Measurements from ENCODE around the gene LZTR1.

LZTR1 gene

GRCh38 chr22:20992456-20993303 lies 10.6 kb downstream of the LZTR1 start:
- no peaks in the 10 kb centered on the region for H3K27me3 Mint-ChIP-seq
- H3K27ac Mint-ChIP-seq, result no peak overlapping the region
- H3K9me3 Mint-ChIP-seq, result no peaks in the 10 kb centered on the region
- no peaks in the 10 kb centered on the region for H3K4me1 Mint-ChIP-seq (ENCODE audit: low read depth)
- H3K36me3 Mint-ChIP-seq (ENCODE audit: low read depth), result peaks cover 8% of the 10 kb centered on the region
- no peak overlapping the region for H3K4me3 Mint-ChIP-seq

- no peak overlapping the region for H3K4me3 Mint-ChIP-seq
- no peaks in the 10 kb centered on the region for H3K4me1 Mint-ChIP-seq (ENCODE audit: low read depth)
- peaks cover 6% of the 10 kb centered on the region for H3K36me3 Mint-ChIP-seq (ENCODE audit: low read depth)
- H3K27ac Mint-ChIP-seq, result no peak overlapping the region
- H3K27me3 Mint-ChIP-seq, result no peaks in the 10 kb centered on the region
- no peaks in the 10 kb centered on the region for H3K9me3 Mint-ChIP-seq
These were observed 11.4 kb downstream of the LZTR1 start for GRCh38 chr22:20993304-20994127.

DNA sequence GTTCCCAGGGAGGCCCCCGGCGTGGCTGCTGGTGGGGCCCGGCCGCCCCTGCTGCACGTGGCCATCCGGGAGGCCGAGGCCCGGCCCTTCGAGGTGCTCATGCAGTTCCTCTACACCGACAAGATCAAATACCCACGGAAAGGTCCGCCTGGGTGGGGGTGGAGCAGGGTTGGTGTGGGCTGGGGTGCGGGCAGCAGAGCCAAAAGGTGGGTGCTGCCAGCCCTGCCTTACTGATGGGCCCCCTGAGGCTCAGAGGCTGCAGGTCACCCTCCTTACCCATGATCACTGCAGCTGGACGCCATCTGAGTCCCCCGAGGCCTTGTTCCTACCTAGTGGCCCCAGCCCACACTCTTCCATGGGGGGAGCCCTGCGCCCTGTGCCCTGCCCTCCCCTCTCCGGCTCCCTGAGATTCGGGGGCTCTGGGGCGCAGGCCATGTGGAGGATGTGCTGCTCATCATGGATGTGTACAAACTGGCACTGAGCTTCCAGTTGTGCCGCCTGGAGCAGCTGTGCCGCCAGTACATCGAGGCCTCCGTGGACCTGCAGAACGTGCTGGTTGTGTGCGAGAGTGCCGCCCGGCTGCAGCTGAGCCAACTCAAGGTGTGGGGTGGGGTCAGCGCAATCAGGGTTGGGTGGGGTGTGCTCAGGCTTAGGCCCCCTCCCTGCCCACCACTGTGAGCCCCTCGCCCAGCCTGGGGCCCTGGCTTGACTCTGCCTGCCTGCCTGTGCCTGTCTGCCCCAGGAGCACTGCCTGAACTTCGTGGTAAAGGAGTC lies 12.2 kb downstream of the LZTR1 start:
- H3K4me1 Mint-ChIP-seq (ENCODE audit: low read depth), result peaks cover 4% of the 10 kb centered on the region
- no peak overlapping the region for H3K4me3 Mint-ChIP-seq
- no peak overlapping the region for H3K27ac Mint-ChIP-seq
- H3K27me3 Mint-ChIP-seq, result no peaks in the 10 kb centered on the region
- H3K36me3 Mint-ChIP-seq (ENCODE audit: low read depth), result peaks cover 6% of the 10 kb centered on the region
- H3K9me3 Mint-ChIP-seq, result no peaks in the 10 kb centered on the region

DNA sequence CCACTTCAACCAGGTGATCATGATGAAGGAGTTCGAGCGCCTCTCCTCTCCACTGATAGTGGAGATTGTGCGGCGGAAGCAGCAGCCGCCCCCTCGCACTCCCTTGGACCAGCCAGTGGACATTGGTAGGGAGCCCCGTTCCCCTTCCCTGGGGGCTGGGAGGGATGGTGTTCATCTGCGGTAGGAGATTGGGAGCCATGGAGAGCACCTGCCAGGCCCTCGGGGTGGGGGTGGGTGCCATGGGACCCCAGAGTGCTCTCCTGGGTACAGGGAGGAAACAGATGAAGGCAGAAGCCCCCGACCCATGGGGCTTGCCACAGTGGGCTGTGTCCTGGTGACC lies 12.8 kb downstream of the LZTR1 start:
- no peak overlapping the region for H3K27ac Mint-ChIP-seq
- H3K36me3 Mint-ChIP-seq (ENCODE audit: low read depth), result peaks cover 6% of the 10 kb centered on the region
- no peaks in the 10 kb centered on the region for H3K27me3 Mint-ChIP-seq

DNA sequence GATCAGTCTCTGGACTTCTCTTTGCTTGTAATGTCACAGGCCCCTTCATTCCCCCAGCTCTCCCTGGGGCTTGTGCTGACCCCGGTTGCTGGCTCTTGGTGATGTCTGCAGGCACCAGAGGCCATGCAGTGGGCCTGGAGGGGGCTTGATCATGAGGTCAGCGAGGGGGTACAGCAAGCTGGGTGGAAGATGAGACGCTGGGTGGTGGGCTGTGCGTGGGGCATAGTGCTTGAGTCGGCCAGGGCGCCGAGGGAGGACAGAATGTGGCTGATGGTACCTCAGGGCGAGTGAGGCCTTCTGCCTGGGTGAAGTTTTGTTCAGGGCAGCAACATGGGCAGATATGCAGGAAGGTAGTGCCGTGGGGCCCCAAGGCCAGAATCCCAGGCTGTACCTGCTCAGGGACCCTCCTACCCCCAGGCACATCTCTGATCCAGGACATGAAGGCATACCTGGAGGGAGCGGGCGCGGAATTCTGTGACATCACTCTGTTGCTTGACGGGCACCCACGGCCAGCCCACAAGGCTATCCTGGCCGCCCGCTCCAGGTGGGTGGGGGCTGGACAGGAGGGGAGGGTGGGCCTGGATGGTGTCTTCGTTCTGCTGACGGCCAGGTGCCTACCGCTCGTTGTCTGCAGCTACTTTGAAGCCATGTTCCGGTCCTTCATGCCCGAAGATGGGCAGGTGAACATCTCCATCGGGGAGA lies 13.4 kb downstream of the LZTR1 start:
- Mint-ChIP-seq H3K27ac (no peak overlapping the region), H3K4me3 (no peak overlapping the region)

More for the DNA sequence above, 12.8 kb downstream of the LZTR1 start:
- H3K4me3 Mint-ChIP-seq, result no peak overlapping the region
- peaks cover 7% of the 10 kb centered on the region for H3K4me1 Mint-ChIP-seq (ENCODE audit: low read depth)
- no peaks in the 10 kb centered on the region for H3K9me3 Mint-ChIP-seq

GRCh38 chr22:20996031-20996410 lies 13.9 kb downstream of the LZTR1 start:
- Mint-ChIP-seq H3K9me3 (no peaks in the 10 kb centered on the region), H3K4me1 (ENCODE audit: low read depth) (peaks cover 14% of the 10 kb centered on the region), H3K27me3 (no peaks in the 10 kb centered on the region), H3K4me3 (no peak overlapping the region), H3K36me3 (ENCODE audit: low read depth) (no peaks in the 10 kb centered on the region), H3K27ac (no peak overlapping the region)

More for the DNA sequence above, 13.4 kb downstream of the LZTR1 start:
- no peaks in the 10 kb centered on the region for H3K27me3 Mint-ChIP-seq
- peaks cover 1% of the 10 kb centered on the region for H3K36me3 Mint-ChIP-seq (ENCODE audit: low read depth)
- H3K4me1 Mint-ChIP-seq (ENCODE audit: low read depth), result peaks cover 11% of the 10 kb centered on the region
- H3K9me3 Mint-ChIP-seq, result no peaks in the 10 kb centered on the region

GRCh38 chr22:20996598-20997535 lies 14.8 kb downstream of the LZTR1 start:
- Mint-ChIP-seq H3K27me3 (no peaks in the 10 kb centered on the region), H3K4me1 (ENCODE audit: low read depth) (peaks cover 21% of the 10 kb centered on the region), H3K9me3 (no peaks in the 10 kb centered on the region), H3K36me3 (ENCODE audit: low read depth) (peaks cover 4% of the 10 kb centered on the region), H3K27ac (no peak overlapping the region), H3K4me3 (no peak overlapping the region)

DNA sequence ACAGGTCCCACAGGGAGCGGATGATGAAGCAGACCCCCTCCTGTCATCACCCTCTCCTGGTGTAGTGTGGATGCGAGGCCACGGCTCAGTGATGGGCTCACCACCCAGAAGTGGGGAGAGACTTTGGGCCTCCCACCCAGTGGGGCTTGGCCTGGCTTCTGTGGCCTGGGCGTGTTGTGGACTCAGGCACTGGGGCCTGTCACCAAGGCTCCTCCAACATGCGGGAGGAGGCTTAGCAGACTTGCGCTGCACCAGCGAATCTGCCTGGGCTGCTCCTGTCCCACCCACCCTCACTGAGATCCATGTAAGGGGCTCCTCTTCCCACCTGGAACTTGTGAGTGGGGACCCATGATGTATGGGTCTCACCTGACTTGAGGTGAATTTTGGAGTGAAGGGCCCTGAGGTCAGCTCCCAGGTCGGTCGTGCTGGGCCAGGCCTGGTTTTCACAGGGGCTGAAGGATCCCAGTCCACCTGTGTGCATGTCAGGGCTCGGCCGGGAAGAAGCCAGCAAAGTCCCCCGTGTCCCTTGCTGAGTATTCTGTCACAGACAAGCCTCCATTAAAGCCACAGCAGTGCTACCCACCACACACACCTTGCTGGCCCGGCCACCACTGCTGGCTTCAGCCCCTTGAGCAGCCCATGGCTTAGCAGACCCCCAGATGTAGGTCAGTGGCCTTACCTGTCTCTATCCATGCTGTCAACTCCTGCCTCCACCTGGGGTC lies 15.6 kb downstream of the LZTR1 start:
- Mint-ChIP-seq H3K9me3 (no peaks in the 10 kb centered on the region), H3K36me3 (ENCODE audit: low read depth) (peaks cover 4% of the 10 kb centered on the region), H3K4me3 (no peak overlapping the region), H3K27me3 (no peaks in the 10 kb centered on the region), H3K4me1 (ENCODE audit: low read depth) (peaks cover 21% of the 10 kb centered on the region), H3K27ac (no peak overlapping the region)

GRCh38 chr22:20998411-20999336 lies 16.6 kb downstream of the LZTR1 start:
- Mint-ChIP-seq H3K4me1 (ENCODE audit: low read depth) (peaks cover 31% of the 10 kb centered on the region), H3K9me3 (no peaks in the 10 kb centered on the region), H3K36me3 (ENCODE audit: low read depth) (peaks cover 4% of the 10 kb centered on the region), H3K27ac (peak overlapping the region; percentile 76), H3K27me3 (no peaks in the 10 kb centered on the region), H3K4me3 (no peak overlapping the region)

DNA sequence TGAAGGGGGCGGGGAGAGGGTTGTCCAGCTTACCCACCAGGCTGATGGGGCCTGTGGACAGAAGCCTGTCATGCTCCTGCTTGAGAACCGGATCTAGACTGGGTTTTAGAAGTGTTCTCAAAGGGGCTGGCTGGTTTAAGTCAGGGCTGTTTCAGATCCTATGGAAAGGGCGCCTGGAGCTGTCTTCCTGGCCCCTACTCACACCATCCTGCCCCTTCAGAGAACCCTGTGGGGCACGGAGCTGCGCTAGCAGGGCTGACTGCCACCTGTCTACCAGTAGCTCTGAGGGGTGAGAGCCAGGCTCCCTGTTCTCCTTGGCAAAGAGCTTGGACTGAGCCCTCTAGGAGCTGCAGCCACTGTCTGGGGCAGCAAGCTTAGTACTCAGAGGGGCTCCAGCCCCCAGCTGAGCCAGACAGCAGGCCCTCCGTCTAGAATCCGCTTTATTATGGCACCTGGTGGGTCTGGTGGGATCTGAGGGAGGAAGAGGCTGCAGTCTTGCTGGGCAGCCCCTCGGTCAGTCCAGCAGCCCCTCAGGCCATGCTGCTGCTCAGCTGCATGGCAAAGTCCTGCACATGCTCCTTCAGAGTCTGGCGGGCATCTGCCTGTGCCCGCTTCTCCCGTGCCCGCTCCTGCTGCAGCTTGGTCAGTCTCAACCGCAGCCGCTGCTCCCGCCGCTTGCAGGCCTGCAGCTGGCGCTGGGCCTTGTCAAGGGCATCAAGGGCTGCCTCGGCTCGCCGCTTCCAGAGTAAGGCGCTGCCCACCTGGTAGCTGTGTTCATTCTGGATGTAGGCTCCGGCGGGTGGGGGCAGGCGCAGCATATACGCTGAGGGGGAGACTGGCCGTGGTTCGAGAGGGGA lies 17.5 kb downstream of the LZTR1 start:
- no peaks in the 10 kb centered on the region for H3K27me3 Mint-ChIP-seq
- peaks cover 34% of the 10 kb centered on the region for H3K4me1 Mint-ChIP-seq (ENCODE audit: low read depth)
- H3K4me3 Mint-ChIP-seq, result peak overlapping the region; percentile 96
- peak overlapping the region; percentile 31 for H3K27ac Mint-ChIP-seq
- peaks cover 4% of the 10 kb centered on the region for H3K36me3 Mint-ChIP-seq (ENCODE audit: low read depth)
- no peaks in the 10 kb centered on the region for H3K9me3 Mint-ChIP-seq

GRCh38 chr22:21000207-21000986 lies 18.3 kb downstream of the LZTR1 start:
- H3K4me3 Mint-ChIP-seq, result peak overlapping the region; percentile 96
- peaks cover 34% of the 10 kb centered on the region for H3K4me1 Mint-ChIP-seq (ENCODE audit: low read depth)
- H3K27me3 Mint-ChIP-seq, result no peaks in the 10 kb centered on the region
- no peaks in the 10 kb centered on the region for H3K9me3 Mint-ChIP-seq
- H3K36me3 Mint-ChIP-seq (ENCODE audit: low read depth), result peaks cover 4% of the 10 kb centered on the region
- peak overlapping the region; percentile 99 for H3K27ac Mint-ChIP-seq

Measured in stimulated activated naive CD8-positive, alpha-beta T cell treated with anti-CD3 and anti-CD28 coated beads, Interleukin-15, Interleukin-2, amounts not matched to agents 100 ng/mL and 50 ng/mL, for 24 hours (primary cell).